Endothelial cell of umbilical vein (primary cell): ENCODE data around the gene CHPF2. TPM values are rescaled to one million over a fixed set of nuclear protein-coding genes. Genes with fewer than 3 reads are reported as not detected.

Experiments
- BruUV-seq: library from RNA; stranded (reverse); fragments of 400-500 nt; replicated peaks from 2 replicates; lab custom pipeline; 2021; lab: Mats Ljungman, UMichigan
- CTCF ChIA-PET: fragments of 300-600, 350-600 bp; sonication (Branson Sonifier 250); formaldehyde crosslinking; loops from one replicate; lab custom pipeline; 2021; ENCODE audit warnings: antibody characterized with exemption, inconsistent platforms; lab: Charles Lee
- POLR2A ChIA-PET: fragments of 300-600, 350-600 bp; sonication (Branson Sonifier 250); formaldehyde crosslinking; loops from one replicate; lab custom pipeline; 2021; ENCODE audit warnings: antibody characterized with exemption, inconsistent platforms; lab: Charles Lee
- DNase-seq: peaks from one replicate; pipeline ENCODE4 v3.0.0-alpha.2; 2011; ENCODE audit warnings: low read depth, low spot score
- FAIRE-seq: peaks from 2 replicates; lab custom pipeline; 2011; peaks lifted over from hg19 to GRCh38; lab: Jason Lieb, UNC
- H2AFZ ChIP-seq: 2 replicates; pipeline ENCODE4 v1.6.0; 2012; ENCODE audit warnings: low read depth, low read length, control low read depth, inconsistent platforms
- H3K27ac ChIP-seq: 2 replicates; pipeline ENCODE4 v1.5.1; 2011; ENCODE audit warnings: low read depth, mild to moderate bottlenecking, control low read depth, low read length, moderate library complexity; ENCODE audit not compliant: insufficient read depth
- H3K27me3 ChIP-seq, 2 experiments: 2 replicates each; pipeline versions ENCODE4 v1.6.0 to v1.6.1; 2011; ENCODE audit warnings: low read length in 2 of 2, mixed read lengths in 1 of 2; ENCODE audit not compliant: control insufficient read depth in 2 of 2, insufficient read depth in 2 of 2
- H3K36me3 ChIP-seq, 2 experiments: 2 replicates in 1 of 2; 3 replicates in 1 of 2; pipeline ENCODE4 v1.5.1; 2011; ENCODE audit warnings: low read length in 2 of 2, mild to moderate bottlenecking in 1 of 2, moderate library complexity in 1 of 2; ENCODE audit not compliant: control insufficient read depth in 2 of 2, insufficient read depth in 2 of 2; ENCODE audit errors: extremely low read depth in 1 of 2
- H3K4me1 ChIP-seq: 3 replicates; pipeline ENCODE4 v1.5.1; 2011; ENCODE audit warnings: mild to moderate bottlenecking, low read length; ENCODE audit not compliant: control insufficient read depth, insufficient read depth; ENCODE audit errors: extremely low read depth
- H3K4me2 ChIP-seq: 2 replicates; pipeline ENCODE4 v1.6.1; 2011; ENCODE audit warnings: low read length, control low read depth, mixed read lengths; ENCODE audit not compliant: insufficient read depth
- H3K4me3 ChIP-seq, 3 experiments: fragments of 200-600 bp in 1 of 3; sonication (generic), shearing (Covaris generic) in 1 of 3; replicated peaks in 1 of 3; 2 replicates each; pipeline ENCODE4 v1.5.1; 2011 to 2016; ENCODE audit warnings: control low read depth in 3 of 3, low read length in 3 of 3, mild to moderate bottlenecking in 2 of 3, inconsistent platforms in 1 of 3, low read depth in 1 of 3, moderate library complexity in 1 of 3; ENCODE audit not compliant: insufficient read depth in 1 of 3
- H3K79me2 ChIP-seq: 2 replicates; pipeline ENCODE4 v1.6.0; 2012; ENCODE audit warnings: low read length, inconsistent platforms; ENCODE audit not compliant: control insufficient read depth, insufficient read depth
- H3K9ac ChIP-seq: replicated peaks from 2 replicates; pipeline ENCODE3; 2011; ENCODE audit warnings: low read length, control low read depth; ENCODE audit not compliant: insufficient read depth; ENCODE audit errors: extremely low read depth
- H3K9me1 ChIP-seq: replicated peaks from 3 replicates; pipeline ENCODE4 v1.6.0; 2011; ENCODE audit warnings: mild to moderate bottlenecking, low read length; ENCODE audit not compliant: control insufficient read depth, insufficient read depth; ENCODE audit errors: extremely low read depth
- H3K9me3 ChIP-seq: replicated peaks from 2 replicates; pipeline ENCODE4 v1.5.1; 2012; ENCODE audit warnings: low read length, inconsistent platforms; ENCODE audit not compliant: control insufficient read depth, insufficient read depth
- H4K20me1 ChIP-seq: replicated peaks from 2 replicates; pipeline ENCODE3; 2011; ENCODE audit warnings: mild to moderate bottlenecking, low read length; ENCODE audit not compliant: control insufficient read depth, insufficient read depth; ENCODE audit errors: extremely low read depth
- EZH2 ChIP-seq: IDR thresholded peaks from 2 replicates; pipeline ENCODE4 v1.6.1; 2012; ENCODE audit warnings: borderline replicate concordance, low read depth, mild to moderate bottlenecking, moderate library complexity, low read length, inconsistent platforms; ENCODE audit not compliant: severe bottlenecking
- FOS ChIP-seq: IDR thresholded peaks from 2 replicates; pipeline ENCODE4 v1.6.1; 2011; ENCODE audit warnings: mild to moderate bottlenecking, low read length, moderate library complexity, borderline replicate concordance; ENCODE audit not compliant: insufficient read depth
- GATA2 ChIP-seq: IDR thresholded peaks from 2 replicates; pipeline ENCODE4 v1.7.0; 2011; ENCODE audit warnings: low read depth, mild to moderate bottlenecking, moderate library complexity, mixed read lengths, low read length; ENCODE audit not compliant: insufficient read length, insufficient read depth
- JUN ChIP-seq: IDR thresholded peaks from 2 replicates; pipeline ENCODE4 v1.6.1; 2011; ENCODE audit warnings: borderline replicate concordance, low read depth; ENCODE audit not compliant: insufficient read length, insufficient read depth
- MAX ChIP-seq: IDR thresholded peaks from 2 replicates; pipeline ENCODE4 v1.6.1; 2011; ENCODE audit not compliant: insufficient read depth, insufficient read length
- MYC ChIP-seq: IDR thresholded peaks from one replicate; pipeline ENCODE4 v1.6.1; 2011; ENCODE audit warnings: mild to moderate bottlenecking, low read depth, low read length
- POLR2A ChIP-seq: IDR thresholded peaks from 2 replicates; pipeline ENCODE4 v1.6.1; 2012; ENCODE audit warnings: low read depth, mild to moderate bottlenecking, control low read depth, low read length
- POLR2AphosphoS5 ChIP-seq: IDR thresholded peaks from 2 replicates; pipeline ENCODE4 v1.6.1; 2012; ENCODE audit warnings: low read depth, mild to moderate bottlenecking, control low read depth, low read length, moderate library complexity; ENCODE audit not compliant: insufficient read depth
- dilution Hi-C: fragments of 300-500 bp; cut with MboI; formaldehyde crosslinking; loops from one replicate; pipeline ENCODE4 v1.15.0; 2019; ENCODE audit warnings: low sequenced_read_pairs; ENCODE audit not compliant: extremely low pct_ligation_motif_present
- intact Hi-C: fragments of 100-400 bp; cut with micrococcal nuclease; formaldehyde crosslinking; loops from one replicate; pipeline ENCODE4 v1.10.0; 2022
- polyA plus RNA-seq, 4 experiments: library from polyadenylated mRNA; depleted of rRNA in 3 of 4; stranded (reverse) in 3 of 4; unstranded in 1 of 4; fragments of >200 nt; gene quantifications; 2 replicates each; pipeline versions ENCODE4 v1.2.1 to v1.2.3, GENCODE V29; 2011 to 2012; ENCODE audit warnings: missing spikeins in 1 of 4
- total RNA-seq: library from RNA; stranded (reverse); gene quantifications from 2 replicates; pipeline ENCODE4 v1.2.3, GENCODE V29; 2021
- TF ChIP-seq, protein P1 (sequence below), 2 donors: IDR thresholded peaks; 1 replicate in 1 of 2; 2 replicates in 1 of 2; pipeline ENCODE4 v1.5.1; 2011; ENCODE audit warnings: low read length in 2 of 2, mild to moderate bottlenecking in 2 of 2, moderate library complexity in 2 of 2, control low read depth in 1 of 2, inconsistent platforms in 1 of 2, low read depth in 1 of 2; ENCODE audit not compliant: insufficient read depth in 1 of 2; ENCODE audit errors: extremely low read depth in 1 of 2

The CHPF2 gene
- total and polyA plus RNA-seq, 2 donors (not counting 3 experiments of a cell fraction or from before 2014, with no cell fraction given): 72.8 to 75.0 TPM

GRCh38 chr7:151202836-151203235 is 29.4 kb upstream of the CHPF2 start:
- Histone ChIP-seq H3K9ac (no peak overlapping the region), H3K4me3 (no peak overlapping the region), H2AFZ (no peak overlapping the region), H3K36me3 (no peaks in the 10 kb centered on the region), H3K27me3 (peaks cover 9 to 16% of the 10 kb centered on the region in 2 experiments), H3K4me2 (no peak overlapping the region), H3K9me3 (no peaks in the 10 kb centered on the region), H4K20me1 (no peaks in the 10 kb centered on the region), H3K79me2 (no peaks in the 10 kb centered on the region), H3K27ac (no peak overlapping the region), H3K4me1 (no peaks in the 10 kb centered on the region), H3K9me1 (no peaks in the 10 kb centered on the region)
- dilution Hi-C loops (no loop called here), intact Hi-C loops (no loop called here)
- no peak for TF ChIP-seq MYC
- TF ChIP-seq POLR2A: no peak
- TF ChIP-seq POLR2AphosphoS5: no peak
- no peak for TF ChIP-seq EZH2
- no peak for TF ChIP-seq MAX
- TF ChIP-seq, protein P1, sequence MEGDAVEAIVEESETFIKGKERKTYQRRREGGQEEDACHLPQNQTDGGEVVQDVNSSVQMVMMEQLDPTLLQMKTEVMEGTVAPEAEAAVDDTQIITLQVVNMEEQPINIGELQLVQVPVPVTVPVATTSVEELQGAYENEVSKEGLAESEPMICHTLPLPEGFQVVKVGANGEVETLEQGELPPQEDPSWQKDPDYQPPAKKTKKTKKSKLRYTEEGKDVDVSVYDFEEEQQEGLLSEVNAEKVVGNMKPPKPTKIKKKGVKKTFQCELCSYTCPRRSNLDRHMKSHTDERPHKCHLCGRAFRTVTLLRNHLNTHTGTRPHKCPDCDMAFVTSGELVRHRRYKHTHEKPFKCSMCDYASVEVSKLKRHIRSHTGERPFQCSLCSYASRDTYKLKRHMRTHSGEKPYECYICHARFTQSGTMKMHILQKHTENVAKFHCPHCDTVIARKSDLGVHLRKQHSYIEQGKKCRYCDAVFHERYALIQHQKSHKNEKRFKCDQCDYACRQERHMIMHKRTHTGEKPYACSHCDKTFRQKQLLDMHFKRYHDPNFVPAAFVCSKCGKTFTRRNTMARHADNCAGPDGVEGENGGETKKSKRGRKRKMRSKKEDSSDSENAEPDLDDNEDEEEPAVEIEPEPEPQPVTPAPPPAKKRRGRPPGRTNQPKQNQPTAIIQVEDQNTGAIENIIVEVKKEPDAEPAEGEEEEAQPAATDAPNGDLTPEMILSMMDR (IDR thresholded peaks at IDR 0.05; ENCODE audit: extremely low read depth in 1 of 2, insufficient read depth in 1 of 2, low read depth in 1 of 2, low read length in 2 of 2): no peak
- no peak for TF ChIP-seq GATA2
- no peak for TF ChIP-seq JUN
- TF ChIP-seq FOS: no peak
- POLR2A ChIA-PET: no interaction called here
- FAIRE-seq (no peak), DNase-seq (no peak)
- no TSS peak for BruUV-seq
- CTCF ChIA-PET: no interaction called here
